CD4-positive, alpha-beta T cell treated with Interleukin-21 for 1 hour (primary cell): ENCODE results near the gene HCCS.
"Not testable (repeated sequence)": the region's sequence is repeated elsewhere in the genome, so short reads cannot be mapped to it uniquely, and the experiment has no call there.

Source experiments
- DNase-seq: peaks from one replicate; pipeline ENCODE4 v3.0.0-alpha.2; 2020

The HCCS gene

DNA sequence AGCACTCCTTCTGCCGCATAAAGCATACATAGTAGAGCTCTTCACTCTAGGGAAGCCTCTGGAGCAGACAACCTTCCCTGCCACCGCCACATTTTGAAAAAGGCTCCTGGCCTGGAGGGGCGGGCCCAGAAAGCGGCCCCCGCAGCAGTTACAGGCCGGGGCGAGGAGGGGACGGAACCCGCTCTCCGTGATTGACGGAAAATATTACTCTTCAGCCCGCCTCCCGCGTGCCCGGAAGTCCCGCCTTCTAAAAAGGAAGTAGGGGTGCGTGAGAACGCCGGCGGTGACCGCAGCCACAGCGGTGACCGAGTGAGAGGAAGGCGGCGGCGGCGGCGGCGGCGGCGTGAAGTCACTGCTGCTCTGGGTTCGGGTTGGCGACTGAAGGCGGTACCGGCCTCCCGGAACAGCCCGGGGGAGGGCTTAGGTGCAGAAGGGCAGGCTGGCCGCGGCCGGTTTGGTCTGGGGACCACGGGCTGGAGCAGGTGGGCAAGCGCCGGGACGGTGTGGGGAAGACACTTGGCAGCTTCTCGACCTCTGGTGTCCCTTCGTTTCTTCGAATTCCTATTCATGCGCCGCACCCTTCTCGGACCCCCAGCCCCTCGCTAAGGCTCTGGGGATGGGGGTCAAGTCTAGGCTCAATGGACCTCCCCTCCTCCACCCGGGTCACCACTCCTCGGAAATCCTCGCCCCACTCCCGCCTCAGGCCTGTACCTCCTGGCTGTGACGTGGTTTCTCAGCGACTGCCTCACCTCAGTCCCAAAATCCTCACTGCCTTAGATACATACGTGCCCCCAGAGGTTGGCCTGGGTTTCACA lies at the start of gene HCCS:
TSS of gene HCCS (plus strand) at position 296 of the 815 bp plus-strand sequence. CDS start 729 bp downstream, outside the sequence.
- DNase-seq = peak; percentile 88

DNA sequence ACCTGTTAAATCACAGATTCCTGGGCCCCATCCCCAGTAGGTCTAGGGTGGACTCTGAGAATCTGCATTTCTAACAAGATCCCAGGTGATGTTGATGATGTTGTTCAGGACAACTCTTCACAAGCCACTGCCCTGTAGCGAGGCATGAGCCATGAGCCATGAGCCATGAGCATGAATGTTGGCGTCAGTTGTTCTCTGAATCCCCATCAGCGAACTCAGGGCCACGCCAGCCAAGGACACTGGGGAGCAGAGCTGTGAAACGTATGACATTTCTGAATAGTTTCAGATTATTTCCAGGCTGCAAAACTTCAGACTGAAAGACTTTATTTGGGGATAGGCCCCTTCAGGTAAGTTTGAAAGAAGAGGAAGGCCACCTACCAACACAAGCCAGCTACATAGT lies 46.9 kb upstream of the HCCS start:
- no peak for DNase-seq

DNA sequence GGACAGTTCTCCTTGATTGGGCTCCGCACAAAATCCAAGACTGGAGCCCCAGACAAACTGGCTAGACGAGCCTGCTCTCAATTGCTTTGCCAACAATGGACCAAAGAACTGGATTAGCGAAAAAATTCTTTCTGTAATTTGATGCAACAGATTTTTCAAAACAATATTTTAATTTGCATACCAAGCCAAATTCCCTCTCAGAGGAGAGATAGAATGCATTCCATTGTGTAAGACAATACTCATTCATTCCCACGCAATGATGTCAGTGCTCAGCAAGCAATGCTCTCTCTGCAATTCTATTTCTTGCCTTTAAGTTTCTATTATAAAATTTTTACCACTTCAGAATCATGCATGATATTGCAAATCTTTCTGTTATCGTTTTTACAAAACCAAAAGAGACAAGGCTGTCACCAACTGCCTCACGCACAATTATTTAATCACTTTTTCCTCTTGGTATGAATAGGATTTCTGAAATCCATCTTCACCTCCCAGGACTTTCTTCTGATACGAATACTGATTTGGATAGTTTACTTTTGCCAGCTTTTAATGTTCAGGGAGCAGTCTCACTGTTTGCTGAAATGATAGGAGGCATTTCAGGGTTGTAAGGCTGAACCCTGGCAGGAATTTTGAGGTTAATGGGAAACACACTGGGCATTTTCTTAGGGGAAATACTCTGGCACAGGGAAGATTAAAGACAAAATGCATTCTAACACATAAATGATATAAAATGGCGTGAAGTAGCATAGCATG lies 46.1 kb upstream of the HCCS start:
- no peak for DNase-seq

DNA sequence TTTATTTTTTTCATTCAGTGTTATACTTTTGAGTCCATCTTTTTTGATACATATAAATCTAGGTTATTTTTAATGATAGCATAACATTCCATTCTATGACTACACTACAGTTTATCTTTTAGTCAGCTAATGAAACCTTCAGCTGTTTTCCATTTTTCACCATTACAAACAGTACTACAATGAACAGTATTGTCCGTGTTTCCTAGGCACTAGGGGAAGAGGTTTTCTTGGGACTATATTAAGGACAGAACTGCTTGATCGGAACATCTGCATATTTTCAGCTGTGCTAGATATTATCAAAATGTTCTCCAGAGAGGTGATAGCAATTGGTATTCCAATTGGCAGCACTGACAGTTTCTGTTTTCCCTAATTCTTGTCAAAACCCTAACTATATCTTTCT lies 44.3 kb upstream of the HCCS start:
- no peak for DNase-seq

DNA sequence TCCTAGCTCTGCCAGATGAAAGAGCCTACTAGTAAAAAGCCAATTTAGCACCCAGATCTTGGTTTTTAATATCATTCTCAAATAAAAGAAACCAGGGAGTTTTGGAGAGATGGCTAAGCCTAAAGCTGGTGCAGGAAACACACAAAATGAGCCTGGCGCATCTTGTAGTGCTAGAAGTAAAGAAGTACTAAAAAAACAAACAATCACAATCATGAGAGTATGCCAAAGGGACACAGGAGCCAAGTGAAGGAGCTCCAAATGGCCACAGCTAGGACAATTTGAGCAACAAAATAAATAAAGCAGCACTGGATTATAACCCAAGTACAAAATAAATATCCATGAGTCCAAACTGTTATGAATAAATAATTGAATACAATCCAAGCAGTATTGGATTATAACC lies 37.8 kb upstream of the HCCS start:
- DNase-seq = no peak

DNA sequence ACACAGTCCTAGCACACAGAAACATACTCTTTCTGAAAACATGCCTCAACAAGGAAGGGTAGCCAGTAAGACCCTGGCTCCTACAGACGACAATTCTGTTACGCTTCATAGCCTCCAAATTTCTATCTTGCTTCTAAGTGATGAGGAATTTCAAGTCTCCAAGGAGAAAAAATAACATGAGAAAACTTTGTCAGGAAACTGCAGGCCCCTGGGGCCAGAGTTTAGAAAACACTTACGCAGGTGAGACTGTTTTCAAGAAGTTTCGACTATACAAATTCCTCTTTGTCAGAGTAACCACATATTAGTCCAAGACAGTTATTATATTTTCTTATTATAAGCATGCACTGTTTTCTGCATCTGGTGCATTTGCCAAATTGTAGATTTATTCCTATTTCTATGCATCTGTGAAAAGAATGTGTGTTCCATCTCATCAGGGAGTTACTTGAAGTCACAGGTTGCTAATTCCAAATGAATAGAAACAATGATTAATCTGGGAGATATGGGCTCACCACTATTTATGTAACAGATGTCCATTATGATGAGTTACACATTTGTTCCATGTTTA lies 30.3 kb upstream of the HCCS start:
- DNase-seq = no peak

DNA sequence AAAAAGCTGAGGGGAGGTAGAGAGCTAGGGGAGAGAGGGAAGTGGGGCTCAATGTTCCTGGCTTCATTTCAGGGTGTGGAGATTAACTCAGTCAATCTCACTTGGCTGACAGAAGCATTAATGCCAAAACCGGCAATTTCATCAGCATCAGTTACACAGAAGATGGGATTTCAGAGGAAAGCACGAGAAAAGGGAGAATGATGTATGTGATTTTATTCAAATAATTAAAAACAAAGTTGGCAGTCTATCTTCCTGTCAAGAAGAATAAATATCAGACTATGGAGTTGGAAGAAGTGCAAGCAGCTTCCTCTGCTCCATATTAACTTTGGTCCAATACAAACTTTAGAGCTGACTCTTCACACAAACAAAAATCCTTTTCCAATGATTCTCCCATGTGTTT lies 29.6 kb upstream of the HCCS start:
- no peak for DNase-seq

DNA sequence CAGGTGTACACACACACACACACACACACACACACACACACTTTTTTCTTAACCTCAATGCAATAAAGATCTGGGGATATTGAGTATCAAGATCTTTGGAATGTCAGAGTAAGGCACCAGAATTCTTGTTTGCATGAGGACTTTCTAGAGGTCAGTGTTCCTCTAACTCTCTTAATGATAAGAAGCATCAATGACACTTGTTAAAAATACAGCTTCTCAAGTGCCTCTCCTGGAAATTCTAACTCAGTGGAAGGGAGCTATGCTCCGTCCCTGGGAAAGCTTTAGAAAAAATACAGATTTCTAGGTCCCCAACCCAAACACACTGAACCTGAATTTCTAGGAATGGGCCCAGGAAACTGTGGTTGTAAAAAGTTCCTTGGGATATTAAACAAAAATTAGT lies 25.8 kb upstream of the HCCS start:
- no peak for DNase-seq

DNA sequence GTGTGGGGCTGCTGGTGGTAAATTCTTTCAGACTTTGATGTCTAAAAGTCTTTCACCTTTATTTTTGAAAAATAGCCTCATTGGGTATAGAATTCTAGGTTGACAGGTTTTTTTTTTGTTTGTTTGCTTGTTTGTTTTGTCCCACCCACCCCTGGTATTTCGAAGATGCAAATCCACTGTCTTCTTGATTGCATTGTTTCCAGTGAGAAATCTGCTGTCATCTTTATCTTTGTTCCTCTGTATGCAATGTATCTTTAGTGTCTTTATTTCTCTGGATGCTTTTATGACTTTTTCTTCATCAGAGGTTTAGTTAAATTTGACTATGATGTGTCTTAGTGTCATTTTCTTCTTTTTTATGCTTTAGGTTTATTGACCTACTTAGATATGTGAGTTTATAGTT lies 21.3 kb upstream of the HCCS start:
- DNase-seq = no peak

DNA sequence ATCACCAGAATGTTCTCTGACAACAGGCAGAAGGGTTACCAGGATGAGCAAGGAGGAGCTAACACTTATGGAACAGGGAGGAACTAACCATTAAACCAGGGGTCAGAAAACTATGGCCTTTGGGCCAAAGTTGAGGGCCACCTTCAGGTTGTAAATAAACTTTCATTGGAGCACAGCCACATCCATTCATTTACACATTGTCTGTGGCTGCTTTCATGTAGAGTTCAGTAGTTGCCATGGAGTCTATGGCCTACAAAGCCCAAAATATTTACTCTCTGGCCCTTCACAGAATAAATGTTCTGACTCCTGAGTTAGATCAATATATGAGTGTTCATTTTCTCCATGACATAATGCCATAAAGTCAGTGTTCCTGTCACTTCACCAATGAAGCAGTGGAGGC lies 13.2 kb upstream of the HCCS start:
- no peak for DNase-seq

DNA sequence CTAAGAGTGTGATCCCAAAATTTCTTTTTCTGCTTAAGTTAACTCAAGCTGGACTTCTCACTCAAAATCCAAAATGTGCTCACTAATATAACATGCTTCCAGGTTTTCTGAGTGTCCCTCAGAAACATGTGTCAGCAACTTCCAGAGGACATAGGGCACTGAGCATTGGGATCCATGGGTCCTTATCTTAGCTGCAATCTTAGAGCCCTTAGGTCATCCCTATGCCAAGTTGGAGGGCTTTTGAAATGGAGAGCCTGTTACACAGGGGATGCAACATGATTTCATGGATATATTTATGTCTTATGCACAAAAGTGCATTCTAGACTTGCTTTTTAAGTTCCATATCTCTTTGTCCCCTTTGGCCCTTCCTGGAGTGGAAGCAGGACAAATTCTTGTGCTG lies 11.7 kb upstream of the HCCS start:
- no peak for DNase-seq

DNA sequence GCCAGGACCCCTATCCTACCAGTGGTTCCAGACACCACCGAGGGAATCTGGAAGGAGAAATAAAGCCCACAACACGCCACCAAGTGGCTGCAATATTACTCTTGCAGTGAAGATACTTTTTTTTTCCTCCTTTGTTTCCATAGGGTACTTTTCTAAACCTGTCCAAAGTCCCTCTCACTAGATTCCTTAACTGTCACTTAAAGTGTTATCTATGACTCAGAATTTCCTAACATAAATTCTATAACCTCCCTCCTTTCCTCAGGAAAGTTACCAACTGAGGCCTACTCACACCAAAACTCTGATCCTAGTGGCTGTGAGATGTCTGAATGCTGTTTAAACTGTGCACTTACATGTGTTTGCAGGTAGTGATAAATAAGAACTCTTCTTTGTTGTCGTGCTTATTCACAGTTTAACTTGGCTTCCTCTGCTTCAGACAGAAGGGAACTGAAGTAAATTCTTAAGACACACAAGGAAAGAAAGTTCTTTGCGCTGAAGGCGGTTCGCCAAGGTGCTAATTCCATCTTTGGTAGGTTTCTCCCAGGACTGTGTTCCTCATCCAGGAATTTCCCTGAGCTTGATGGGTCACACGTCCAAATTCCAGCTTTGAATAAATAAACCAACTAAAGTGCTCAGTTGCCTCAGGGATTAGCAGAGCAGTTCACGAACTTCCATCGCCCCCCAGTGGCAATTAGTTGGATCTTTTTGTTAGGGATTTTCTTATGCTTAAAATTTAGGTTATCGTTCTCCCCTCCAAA lies 10.7 kb upstream of the HCCS start:
- DNase-seq = no peak

DNA sequence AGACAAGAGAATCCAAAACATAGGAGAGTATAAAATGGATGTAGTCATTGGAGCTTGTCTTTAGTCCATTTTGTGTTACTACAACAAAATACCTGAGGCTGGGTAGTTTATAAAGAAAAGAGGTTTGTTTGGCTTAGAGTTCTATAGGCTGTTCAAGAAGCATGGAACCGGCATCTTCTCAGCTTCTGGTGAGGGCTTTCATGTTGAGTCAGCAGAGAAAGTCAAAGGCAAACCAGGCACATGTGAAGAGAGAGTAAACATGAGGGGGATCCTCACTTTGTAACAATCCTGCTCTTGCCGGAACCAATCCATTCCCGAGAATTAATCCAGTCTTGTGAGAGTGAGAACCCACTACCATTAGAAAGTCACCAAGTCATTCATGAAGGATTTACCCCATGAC lies 8.1 kb upstream of the HCCS start:
- no peak for DNase-seq

DNA sequence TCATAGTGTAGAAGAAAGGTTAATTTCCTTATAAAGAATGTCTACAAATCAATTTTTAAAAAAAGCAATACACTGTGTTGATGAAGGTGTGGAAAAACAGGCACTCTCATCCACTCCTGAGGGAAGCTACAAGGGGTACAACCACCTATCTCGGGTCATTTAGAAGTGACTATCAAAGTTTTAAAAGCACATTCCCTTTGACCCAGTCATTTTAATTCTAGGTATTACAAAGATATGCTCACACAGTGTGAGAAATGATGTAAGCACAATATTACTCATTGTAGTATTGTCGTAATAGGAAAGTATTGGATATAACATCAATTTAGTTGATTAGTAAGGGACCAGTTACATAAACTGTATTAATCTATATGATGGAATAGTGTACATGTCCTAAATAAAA lies 7.4 kb upstream of the HCCS start:
- no peak for DNase-seq

DNA sequence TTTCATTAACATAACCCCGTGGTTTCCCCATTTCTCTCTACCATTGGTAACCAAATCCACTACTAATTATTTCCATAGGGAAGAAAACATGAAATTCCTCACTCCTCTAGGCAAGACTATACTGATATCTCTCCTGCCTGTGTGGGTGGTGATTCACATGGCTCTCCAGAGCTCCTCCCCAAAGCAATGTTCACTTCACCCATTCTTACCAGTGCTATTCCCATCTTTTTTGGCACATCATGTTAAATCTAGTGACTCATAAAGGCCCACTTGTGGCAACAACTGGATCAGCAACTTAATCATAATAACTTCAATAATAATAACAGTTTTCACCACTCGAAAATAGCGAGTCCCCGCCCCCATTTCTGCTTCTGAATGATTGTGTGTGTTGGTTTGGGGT lies 6.1 kb upstream of the HCCS start:
- DNase-seq = no peak

DNA sequence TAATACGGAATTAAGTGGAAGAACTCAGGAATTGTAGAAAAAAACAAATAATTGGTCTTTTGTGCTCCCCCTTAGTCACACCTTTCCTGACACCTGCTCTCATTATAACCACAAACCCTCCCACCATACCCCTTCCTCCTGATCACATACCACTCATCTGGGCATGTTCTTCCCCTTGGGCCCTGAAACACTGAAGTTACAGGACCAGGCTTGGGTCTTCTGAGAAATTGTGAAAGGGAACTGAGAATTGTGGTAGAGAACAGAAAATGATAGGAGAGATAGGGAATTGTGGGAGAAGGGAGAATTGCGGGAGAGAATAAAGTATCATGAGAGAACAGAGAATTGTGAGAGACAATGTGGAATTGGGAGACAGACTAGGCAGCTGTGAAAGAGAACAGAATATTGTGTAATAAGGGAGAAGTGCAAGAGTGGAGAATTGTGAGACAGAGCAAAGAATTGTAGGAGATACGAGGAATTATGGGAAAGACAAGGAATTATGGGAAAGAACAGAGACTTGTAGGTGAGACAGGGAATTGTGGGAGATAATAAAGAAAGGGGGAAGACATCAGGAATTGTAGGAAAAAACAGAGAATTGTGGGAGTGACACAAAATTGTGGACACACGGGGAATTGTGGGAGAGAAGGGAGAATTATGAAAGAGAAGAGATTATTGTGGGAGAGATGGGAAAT lies 2.7 kb upstream of the HCCS start:
- no peak for DNase-seq

DNA sequence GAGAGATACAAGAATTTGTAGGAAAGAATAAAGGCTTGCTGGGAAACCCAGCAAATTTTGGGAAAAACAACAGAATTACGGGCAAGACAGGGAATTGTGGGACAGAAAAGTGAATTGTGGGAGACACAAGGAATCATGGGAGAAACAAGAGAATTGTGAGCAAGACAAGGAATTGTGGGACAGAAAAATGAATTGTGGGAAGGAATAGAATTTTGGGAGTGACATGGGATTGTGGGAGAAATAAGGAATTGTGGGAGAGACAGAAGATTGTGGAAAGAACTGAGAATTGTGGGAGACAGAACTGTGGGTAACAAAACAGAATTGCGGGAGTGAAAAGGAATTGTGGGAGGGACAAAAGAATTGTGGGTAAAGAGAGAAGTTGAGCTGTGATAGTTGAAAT lies 1.2 kb upstream of the HCCS start:
- no peak for DNase-seq

DNA sequence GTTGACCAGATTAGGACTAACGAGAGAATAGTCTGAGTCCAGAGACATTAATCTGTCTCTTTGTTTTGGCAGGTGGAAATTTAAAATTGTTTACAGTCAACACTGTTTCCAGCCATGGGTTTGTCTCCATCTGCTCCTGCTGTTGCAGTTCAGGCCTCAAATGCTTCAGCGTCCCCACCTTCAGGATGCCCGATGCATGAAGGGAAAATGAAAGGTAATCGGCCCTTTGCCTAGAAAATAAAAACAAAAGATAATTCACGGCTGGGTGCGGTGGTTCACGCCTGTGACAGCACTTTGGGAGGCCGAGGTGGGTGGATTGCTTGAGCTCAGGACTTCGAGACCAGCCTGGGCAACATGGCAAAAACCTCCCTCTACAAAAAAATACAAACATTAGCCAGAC lies 815 bp downstream of the HCCS start:
- no peak for DNase-seq

DNA sequence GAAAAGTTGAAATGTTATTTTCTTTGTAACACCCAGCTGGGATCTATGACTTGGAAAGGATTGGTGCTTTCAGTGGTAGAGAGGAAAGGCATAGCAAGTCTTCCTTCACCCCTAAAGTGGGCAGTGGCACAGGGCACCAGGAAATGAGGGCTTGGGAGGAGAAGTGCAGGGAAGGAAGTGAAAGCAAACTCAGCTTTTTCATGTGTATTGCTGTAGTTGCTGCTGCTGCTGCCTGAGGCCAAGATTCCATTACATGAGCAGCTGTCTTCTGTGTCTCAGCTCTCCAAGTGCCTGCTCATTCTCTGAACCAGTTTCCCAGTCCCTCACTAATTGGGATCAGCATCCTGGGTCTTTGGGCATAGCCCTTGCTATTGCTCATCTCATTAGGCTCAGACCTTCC lies 2.6 kb downstream of the HCCS start:
- DNase-seq = no peak

DNA sequence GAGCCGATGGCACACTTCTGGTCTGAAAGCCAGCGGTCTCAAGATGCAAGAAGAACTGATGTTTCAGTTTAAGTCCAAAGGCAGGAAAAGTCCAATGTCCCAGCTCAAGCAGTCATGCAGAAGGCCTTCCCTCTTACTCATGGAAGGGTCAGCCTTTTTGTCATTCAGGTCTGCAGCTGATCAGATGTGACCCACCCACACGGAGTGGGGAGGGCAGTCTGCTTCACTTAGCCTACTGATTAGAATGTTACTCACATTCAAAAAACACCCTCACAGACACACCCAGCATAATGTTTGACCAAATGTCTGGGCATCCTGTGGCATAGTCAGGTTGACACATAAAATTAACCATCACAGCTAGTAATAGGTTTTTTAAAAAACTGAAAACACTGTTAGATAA lies 6.6 kb downstream of the HCCS start:
- no peak for DNase-seq

DNA sequence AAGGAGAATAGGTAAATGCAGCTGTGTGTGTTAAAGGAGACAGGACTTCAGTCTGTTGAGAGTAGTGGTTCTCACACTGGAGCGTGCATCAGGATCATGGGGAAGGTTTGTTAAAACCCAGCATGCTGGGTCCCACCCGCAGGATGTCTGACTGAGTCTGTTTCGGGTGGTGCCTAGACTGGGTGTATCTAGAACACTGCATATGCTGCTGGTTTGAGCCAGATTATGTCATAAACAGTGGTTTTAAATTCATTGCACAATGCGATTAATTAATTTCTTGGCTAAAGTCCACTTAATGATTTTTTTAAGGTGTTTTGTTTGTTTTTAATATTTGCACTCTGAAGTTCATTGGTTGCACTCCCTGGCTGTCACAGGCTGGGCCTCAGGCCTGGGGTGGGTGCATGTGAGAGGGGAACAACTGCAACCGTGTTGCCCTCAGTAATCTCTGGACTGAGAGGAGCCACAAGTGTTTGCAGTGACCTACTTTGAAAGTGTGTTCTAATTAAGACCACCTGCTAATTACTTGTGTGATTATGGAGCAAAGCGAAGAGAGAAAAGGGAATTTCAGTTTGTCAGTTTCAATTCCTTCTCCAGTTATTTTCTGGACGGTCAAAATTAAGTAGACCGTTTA lies 8.3 kb downstream of the HCCS start:
- DNase-seq = no peak

DNA sequence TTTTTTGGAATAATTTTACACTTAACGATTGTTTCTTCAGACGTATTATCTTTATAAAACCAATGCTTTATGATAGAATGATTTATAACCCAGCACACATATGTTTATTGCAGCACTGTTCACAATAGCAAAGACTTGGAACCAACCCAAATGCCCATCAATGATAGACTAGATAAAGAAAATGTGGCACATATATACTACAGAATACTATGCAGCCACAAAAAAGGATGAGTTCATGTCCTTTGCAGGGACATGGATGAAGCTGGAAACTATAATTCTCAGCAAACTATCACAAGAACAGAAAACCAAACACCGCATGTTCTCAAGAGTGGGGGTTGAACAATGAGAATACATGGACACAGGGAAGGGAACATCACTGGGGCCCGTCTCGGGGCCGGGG lies 12.0 kb downstream of the HCCS start:
- DNase-seq = not testable (repeated sequence)
